DND-41 (cell line): ENCODE measurements around the gene DDX49.

Experiments
- EZH2 ChIP-seq: IDR thresholded peaks from 3 replicates; pipeline ENCODE4 v1.6.1; 2012; ENCODE audit warnings: borderline replicate concordance, low read depth, mild to moderate bottlenecking, moderate library complexity, low read length, inconsistent platforms; ENCODE audit not compliant: severe bottlenecking
- TF ChIP-seq, protein P1 (sequence below): IDR thresholded peaks from 2 replicates; pipeline ENCODE4 v1.5.1; 2012; ENCODE audit warnings: borderline replicate concordance, low read length, moderate library complexity, mild to moderate bottlenecking; ENCODE audit not compliant: poor library complexity, severe bottlenecking; ENCODE audit errors: extremely low read depth

GRCh38 chr19:18876865-18877264 lies 42.6 kb upstream of the DDX49 start:
- TF ChIP-seq, protein P1, sequence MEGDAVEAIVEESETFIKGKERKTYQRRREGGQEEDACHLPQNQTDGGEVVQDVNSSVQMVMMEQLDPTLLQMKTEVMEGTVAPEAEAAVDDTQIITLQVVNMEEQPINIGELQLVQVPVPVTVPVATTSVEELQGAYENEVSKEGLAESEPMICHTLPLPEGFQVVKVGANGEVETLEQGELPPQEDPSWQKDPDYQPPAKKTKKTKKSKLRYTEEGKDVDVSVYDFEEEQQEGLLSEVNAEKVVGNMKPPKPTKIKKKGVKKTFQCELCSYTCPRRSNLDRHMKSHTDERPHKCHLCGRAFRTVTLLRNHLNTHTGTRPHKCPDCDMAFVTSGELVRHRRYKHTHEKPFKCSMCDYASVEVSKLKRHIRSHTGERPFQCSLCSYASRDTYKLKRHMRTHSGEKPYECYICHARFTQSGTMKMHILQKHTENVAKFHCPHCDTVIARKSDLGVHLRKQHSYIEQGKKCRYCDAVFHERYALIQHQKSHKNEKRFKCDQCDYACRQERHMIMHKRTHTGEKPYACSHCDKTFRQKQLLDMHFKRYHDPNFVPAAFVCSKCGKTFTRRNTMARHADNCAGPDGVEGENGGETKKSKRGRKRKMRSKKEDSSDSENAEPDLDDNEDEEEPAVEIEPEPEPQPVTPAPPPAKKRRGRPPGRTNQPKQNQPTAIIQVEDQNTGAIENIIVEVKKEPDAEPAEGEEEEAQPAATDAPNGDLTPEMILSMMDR, result no peak
- TF ChIP-seq EZH2, result no peak
